Colon (tissue), 2 donors: ENCODE measurements around the gene TMEM41B.
"Not testable (repeated sequence)": the region's sequence is repeated elsewhere in the genome, so short reads cannot be mapped to it uniquely, and the experiment has no call there.

ENCODE experiments used
- FAIRE-seq: peaks from 2 replicates; lab custom pipeline; 2012; peaks lifted over from hg19 to GRCh38; lab: Jason Lieb, UNC
- donor health status: control.
- donor health status: control.

Gene TMEM41B

DNA sequence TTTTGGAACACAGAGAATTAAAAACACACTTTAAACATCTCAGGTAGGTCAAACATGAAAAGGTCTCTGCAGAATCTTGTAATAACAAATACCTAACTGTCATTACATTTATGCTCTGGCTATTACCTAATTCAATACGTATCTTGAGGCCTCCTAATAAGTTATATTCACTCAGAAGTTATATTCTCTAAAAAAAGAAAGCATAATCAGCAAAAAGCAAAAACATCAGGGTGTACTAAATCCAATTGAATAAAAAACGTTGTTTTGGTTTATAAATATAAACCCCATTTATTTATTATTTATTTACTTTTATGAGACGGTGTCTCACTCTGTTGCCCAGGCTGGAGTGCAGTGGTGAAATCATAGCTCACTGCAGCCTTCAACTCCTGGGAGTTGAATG is 10.2 kb downstream of the TMEM41B start:
- no peak for FAIRE-seq

- FAIRE-seq, result no peak
These were observed 11.9 kb downstream of the TMEM41B start for GRCh38 chr11:9302448-9302847.

DNA sequence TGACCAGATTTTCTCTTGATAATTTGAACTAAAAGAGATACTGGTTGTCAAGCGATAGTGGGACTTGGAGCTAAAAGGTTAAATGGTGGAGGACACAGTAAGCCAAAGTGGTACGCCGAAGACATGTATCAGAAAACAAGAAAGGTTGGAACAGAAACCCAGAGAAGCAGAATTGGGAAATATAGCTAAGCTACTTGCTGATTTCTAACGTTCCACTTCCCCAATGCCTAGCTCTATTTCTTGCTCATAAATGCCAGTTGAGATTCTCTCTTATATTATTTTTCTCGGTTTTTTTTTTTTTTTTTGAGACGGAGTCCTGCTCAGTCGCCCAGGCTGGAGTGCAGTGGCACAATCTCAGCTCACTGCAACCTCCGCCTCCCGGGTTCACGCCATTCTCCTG is 12.7 kb downstream of the TMEM41B start:
- FAIRE-seq, result no peak

GRCh38 chr11:9293646-9294045 is 20.7 kb downstream of the TMEM41B start:
- no peak for FAIRE-seq

DNA sequence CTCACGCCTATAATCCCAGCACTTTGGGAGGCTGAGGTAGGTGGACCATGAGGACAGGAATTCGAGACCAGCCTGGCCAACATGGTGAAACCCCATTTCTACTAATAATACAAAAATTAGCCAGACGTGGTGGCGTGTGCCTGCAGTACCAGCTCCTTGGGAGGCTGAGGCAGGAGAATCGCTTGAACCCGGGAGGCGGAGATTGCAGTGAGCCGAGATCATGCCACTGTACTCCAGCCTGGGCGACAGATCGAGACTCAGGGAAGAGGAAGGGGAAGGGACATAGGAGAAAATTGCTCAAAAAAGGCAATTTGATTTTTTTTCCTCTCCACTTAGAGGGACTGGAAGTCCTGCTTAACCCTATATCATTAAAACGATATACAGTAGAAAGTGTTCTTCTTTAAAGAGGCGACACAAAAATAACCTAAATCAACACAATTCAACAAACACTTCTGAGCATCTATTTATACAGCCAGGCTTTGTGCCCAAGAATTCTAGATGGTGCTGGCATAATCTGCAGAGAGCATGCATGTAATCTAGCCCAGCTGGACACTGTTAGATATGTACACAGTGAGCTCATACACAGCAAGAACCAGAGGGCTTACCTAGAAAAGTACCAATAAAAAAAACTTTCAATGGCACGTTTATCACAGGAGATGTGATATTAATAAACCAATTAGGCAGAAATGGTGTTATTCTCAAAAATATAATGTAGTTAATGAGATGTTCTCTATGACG is 28.4 kb downstream of the TMEM41B start:
- no peak for FAIRE-seq

DNA sequence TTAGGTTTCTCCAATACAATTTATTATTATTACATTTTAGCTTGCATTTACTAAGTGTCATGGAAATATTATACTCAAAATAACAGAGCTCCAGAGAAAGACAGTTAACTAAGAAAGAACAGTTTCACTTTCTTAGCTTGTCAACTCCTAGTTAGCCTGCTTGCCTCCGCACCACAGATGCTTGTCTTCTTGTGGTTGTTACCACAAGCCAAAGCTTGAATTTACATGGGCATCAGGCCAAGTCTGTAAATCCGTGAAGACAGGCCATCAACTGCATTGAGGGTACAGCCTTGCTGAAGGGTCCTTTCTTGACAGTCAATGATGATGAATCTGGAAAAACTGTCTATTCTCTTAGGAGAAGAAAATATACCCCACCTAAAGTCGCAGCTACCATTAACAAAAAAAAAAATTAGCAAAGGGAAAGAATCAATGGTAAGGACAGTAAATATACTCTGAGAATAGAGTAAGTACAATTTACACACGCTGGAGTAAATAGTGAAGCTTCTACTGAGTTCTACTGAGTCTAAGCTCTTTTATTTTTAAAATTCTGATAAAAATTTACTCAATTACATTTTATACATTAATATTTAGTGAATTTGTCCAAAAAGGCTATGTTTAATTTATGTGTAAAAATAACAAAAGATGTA is 33.6 kb downstream of the TMEM41B start:
- no peak for FAIRE-seq

- FAIRE-seq, result no peak
These were observed 37.2 kb downstream of the TMEM41B start for GRCh38 chr11:9277176-9277575.

DNA sequence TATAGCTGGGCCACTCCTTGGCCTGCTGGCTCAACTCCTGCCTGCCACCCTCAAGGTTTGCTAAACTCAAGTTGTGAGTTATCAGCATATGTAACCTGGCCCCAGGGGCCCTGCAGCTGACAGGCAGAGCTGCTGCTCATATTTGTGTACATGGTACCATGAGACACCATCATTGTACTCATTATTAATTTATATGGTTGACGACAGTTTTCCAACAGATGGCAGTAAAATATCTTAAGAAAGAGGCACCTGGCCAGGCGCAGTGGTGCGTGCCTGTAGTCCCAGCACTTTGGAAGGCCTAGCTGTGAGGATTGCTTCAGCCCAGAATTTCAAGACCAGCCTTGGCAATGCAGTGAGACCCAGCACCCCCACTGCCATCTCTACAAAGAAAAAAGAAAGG is 37.8 kb downstream of the TMEM41B start:
- FAIRE-seq, result no peak

DNA sequence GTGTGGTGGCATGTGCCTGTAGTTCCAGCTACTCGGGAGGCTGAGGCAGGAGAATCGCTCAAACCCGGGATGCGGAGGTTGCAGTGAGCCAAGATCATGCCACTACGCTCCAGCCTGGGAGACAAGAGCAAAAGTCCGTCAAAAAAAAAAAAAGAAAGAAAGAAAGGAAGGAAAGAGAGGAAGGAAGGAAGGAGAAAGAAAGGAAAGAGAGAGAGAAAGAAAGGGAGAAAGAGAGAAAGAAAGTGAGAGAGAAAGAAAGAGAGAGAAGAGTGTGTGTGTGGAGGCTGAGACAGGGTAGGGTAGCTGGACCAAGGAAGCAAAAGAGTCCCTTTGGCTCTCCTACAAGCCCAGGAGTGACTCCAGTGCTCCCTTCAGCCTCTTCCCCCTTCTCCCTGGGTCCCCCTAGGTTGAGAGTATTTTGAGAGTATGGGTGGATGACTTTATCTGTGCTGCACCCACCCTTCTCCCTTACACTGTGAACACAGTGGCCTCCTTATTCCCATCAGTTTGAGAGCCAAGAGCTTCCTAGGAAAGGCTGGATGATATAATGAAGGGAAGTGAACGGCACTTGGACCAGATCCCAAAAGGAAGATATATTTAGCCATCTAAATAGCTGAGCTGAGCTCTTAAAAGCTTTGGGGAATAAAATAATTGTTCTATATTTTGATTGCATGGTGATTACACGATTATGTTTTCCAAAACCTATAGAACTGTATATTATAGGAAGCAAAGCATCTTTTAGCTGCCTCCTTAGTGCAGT is 39.7 kb downstream of the TMEM41B start:
- FAIRE-seq, result no peak

GRCh38 chr11:9273376-9274336 is 40.7 kb downstream of the TMEM41B start:
- no peak for FAIRE-seq

DNA sequence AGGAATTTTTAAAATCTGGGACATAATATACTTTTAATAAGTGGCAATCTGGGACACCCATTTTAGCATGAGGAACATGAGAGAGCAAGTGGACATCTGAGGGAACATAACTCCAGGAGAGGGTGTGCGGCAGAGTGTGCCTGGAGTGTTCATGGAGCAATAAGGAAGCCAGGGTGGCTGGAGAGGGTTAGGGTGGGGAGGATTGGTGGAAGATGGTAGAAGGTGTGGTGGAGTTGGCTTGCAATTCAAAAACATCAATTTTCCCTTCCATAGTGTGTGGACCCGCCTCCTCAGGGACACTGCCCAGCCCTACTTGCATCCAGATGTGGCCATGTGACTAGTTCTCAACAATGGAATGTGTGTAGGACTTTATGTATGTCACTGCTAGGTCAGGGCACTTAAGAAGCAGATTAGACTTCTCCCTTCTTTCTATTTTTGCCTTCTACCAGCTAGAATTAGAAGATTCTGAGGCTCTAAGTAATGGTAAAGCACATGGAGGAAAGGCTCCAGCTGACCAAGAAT is 44.8 kb downstream of the TMEM41B start:
- FAIRE-seq, result no peak

DNA sequence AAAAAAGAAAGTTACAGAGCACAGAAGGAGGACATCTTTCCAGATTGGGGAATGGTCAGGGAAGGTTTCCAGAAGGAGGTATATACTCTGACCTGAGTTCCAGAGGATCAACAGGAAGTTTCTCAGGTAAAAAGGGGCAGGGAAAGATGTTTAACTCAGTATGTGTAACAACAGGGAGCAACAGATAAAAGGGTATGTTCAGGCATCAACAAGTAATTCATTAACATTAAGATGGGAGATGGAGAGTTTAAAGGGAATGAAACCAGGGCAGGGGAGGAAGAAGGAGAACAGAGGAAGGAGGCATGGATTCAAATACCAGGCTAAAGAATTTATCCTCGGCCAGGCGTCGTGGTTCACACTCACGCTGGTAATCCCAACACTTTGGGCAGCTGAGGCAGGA is 46.7 kb downstream of the TMEM41B start:
- no peak for FAIRE-seq

DNA sequence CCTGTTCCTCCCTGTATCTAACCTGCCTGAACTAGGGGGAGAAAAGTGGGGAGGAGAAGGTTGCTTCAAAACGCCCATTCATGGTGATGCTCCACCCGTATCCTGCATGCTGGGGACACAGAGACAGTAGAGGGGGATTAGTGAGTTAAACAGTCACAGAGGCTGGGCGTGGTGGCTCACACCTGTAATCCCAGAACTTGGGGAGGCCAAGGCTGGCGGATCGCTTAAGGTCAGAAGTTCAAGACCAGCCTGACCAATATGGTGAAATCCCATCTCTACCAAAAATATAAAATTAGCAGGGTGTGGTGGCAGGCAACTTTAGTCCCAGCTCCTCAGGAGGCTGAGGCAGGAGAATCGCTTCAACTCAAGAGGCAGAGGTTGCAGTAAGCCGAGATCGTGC is 47.5 kb downstream of the TMEM41B start:
- FAIRE-seq, result no peak

DNA sequence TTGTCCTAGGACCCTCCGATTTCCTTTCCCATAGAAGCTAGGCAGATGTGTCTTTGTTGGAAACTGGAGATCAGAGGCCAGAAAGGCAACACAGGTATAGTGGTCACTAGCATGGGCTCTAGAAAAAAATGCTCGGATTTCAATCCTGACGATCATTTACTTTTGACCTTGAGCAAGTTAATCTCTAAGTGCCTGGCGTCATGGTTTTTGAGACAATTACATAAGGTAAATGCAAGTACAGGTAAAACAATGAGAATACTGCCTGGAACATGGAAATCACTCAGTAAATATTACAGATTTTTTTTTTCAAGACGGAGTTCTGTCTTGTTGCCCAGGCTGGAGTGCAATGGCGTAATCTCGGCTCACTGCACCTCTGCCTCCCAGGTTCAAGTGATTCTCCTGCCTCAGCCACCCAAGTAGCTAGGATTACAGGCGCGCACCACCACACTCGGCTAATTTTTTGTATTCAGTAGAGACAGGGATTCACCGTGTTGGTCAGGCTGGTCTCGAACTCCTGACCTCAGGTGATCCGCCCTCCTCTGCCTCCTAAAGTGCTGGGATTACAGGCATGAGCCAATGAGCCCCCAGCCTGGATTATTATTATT is 48.2 kb downstream of the TMEM41B start:
- no peak for FAIRE-seq

- FAIRE-seq, result no peak
These were observed 48.9 kb downstream of the TMEM41B start, which contains the start of gene DENND5A for GRCh38 chr11:9265211-9266131. TSS of gene DENND5A (minus strand) at chr11:9265350. CDS start at chr11:9265069, 281 bp downstream.

GRCh38 chr11:9264316-9265210 is 49.8 kb downstream of the TMEM41B start:
- no peak for FAIRE-seq

DNA sequence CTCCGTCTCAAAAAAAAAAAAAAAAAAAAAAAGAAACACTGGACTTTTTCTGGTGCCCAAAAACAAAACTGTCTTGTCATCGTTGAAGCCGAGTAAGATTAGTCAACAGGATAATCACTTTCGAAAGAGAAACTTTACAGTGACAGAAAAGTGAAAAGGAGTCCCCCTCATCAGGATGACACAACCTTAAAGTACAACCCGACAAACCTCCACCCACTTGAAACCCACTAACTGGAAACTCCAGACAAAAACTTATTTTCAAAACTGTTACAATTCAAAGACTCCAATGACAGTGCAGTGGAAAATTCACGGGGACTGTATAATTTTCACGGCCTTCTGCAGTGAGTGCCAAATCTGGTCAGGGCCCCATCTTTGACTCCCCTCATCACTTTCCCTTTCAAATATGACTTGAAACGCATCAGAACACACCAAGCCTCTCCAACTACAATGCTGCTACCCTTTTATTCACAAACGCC is 50.5 kb downstream of the TMEM41B start:
- no peak for FAIRE-seq

DNA sequence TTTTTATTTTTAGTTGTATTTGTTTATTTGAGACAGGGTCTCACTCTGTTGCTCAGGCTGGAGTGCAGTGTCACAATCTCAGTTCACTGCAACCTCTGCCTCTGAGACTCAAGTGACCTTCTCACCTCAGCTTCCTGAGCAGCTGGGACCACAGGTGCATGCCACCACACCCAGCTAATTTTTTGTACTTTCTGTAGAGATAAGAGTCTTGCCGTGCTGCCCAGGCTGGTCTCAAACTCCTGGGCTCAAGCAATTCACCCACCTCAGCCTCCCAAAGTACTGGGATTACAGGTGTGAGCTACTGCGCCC is 53.6 kb downstream of the TMEM41B start:
- FAIRE-seq, result not testable (repeated sequence)
